CD4-positive, CD25-positive, alpha-beta regulatory T cell (primary cell): ENCODE data around the gene CSF1. TPM values are rescaled to one million over a fixed set of nuclear protein-coding genes. Genes with fewer than 3 reads are reported as not detected.
A peak's percentile ranks its signal among the peaks of the same experiment; 100 is the strongest.

Source experiments
- ATAC-seq, 2 donors: fragments of 150-1000 bp; cut with Tn5 transposase; one replicate each; pipeline ENCODE4 v1.10.0; 2021; ENCODE audit warnings: low read depth in 2 of 2, moderate number of reproducible peaks in 2 of 2, moderate library complexity in 1 of 2
- DNase-seq, 3 donors: peaks; one replicate each; pipeline versions ENCODE4 v3.0.0 to v3.0.0-alpha.2; 2012 to 2022; ENCODE audit warnings: mixed read lengths in 1 of 3
- H3K27ac ChIP-seq: one replicate; pipeline ENCODE4 v1.7.0; 2013; ENCODE audit warnings: mild to moderate bottlenecking, low read length; ENCODE audit not compliant: insufficient read depth, poor library complexity, severe bottlenecking
- H3K27me3 ChIP-seq: one replicate; pipeline ENCODE4 v1.7.0; 2013; ENCODE audit warnings: low read length; ENCODE audit not compliant: control insufficient read depth, insufficient read depth
- H3K36me3 ChIP-seq: one replicate; pipeline ENCODE4 v1.7.0; 2013; ENCODE audit warnings: mild to moderate bottlenecking, low read length, moderate library complexity; ENCODE audit not compliant: control insufficient read depth, insufficient read depth
- H3K4me1 ChIP-seq: 2 replicates; pipeline ENCODE4 v1.7.0; 2013; ENCODE audit warnings: mild to moderate bottlenecking, low read length; ENCODE audit not compliant: insufficient read depth, control insufficient read depth, poor library complexity, severe bottlenecking
- H3K4me3 ChIP-seq: one replicate; pipeline ENCODE4 v1.7.0; 2013; ENCODE audit warnings: low read depth, mild to moderate bottlenecking, low read length, moderate library complexity
- H3K9me3 ChIP-seq, 2 experiments: 1 replicate in 1 of 2; 2 replicates in 1 of 2; pipeline ENCODE4 v1.7.0; 2013; ENCODE audit warnings: low read length in 2 of 2, mild to moderate bottlenecking in 1 of 2, moderate library complexity in 1 of 2; ENCODE audit not compliant: control insufficient read depth in 2 of 2
- H3K27ac Mint-ChIP-seq, 3 donors: one replicate each; pipeline ENCODE4 v1.8.0; 2020 to 2022; ENCODE audit warnings: mild to moderate bottlenecking in 3 of 3, mixed read lengths in 3 of 3, moderate library complexity in 2 of 3
- H3K27me3 Mint-ChIP-seq: one replicate; pipeline ENCODE4 v1.8.0; 2022; ENCODE audit warnings: mild to moderate bottlenecking, mixed read lengths
- H3K36me3 Mint-ChIP-seq: one replicate; pipeline ENCODE4 v1.8.0; 2020; ENCODE audit warnings: mixed read lengths
- H3K4me1 Mint-ChIP-seq, 4 donors: one replicate each; pipeline ENCODE4 v1.8.0; 2020 to 2022; ENCODE audit warnings: mixed read lengths in 4 of 4, mild to moderate bottlenecking in 1 of 4
- H3K4me3 Mint-ChIP-seq, 4 donors: one replicate each; pipeline ENCODE4 v1.8.0; 2020 to 2022; ENCODE audit warnings: mild to moderate bottlenecking in 4 of 4, mixed read lengths in 4 of 4, moderate library complexity in 3 of 4
- H3K9me3 Mint-ChIP-seq, 7 donors: one replicate each; pipeline ENCODE4 v1.8.0; 2020 to 2022; ENCODE audit warnings: mixed read lengths in 7 of 7, mild to moderate bottlenecking in 3 of 7, moderate library complexity in 2 of 7
- polyA plus RNA-seq, 4 donors: library from polyadenylated mRNA; unstranded; fragments of 300-500 nt; fragmentation: Illumina TruSeq; gene quantifications; one replicate each; pipeline ENCODE4 v1.2.3, GENCODE V29; 2021
- total RNA-seq: library from RNA; stranded (reverse); gene quantifications from one replicate; pipeline ENCODE4 v1.2.3, GENCODE V29; 2022

The CSF1 gene
- total and polyA plus RNA-seq, 5 donors from 2014 or later = 12.2 to 28.4 (median 16.5) TPM

- Mint-ChIP-seq H3K4me1 (peaks cover 0 to 29% (median 3%) of the 10 kb centered on the region in 4 donors), H3K9me3 (peaks cover 0 to 1% (median 0%) of the 10 kb centered on the region in 7 donors), H3K36me3 (no peaks in the 10 kb centered on the region), H3K27me3 (no peaks in the 10 kb centered on the region), H3K4me3 (no peak overlapping the region), H3K27ac (peak overlapping the region in 2 of 3 donors; percentile 22 to 62)
- ATAC-seq (peak in 1 of 2 donors; percentile 46), DNase-seq (peak in 1 of 3 donors; percentile 44)
- Histone ChIP-seq H3K27me3 (no peaks in the 10 kb centered on the region), H3K4me1 (peaks cover 12% of the 10 kb centered on the region), H3K4me3 (no peak overlapping the region), H3K9me3 (no peaks in the 10 kb centered on the region), H3K36me3 (no peaks in the 10 kb centered on the region), H3K27ac (no peak overlapping the region)
These were observed 18.7 kb upstream of the CSF1 start for GRCh38 chr1:109891930-109892329.

GRCh38 chr1:109892561-109893368 lies 17.9 kb upstream of the CSF1 start:
- H3K36me3 Mint-ChIP-seq = no peaks in the 10 kb centered on the region
- Histone ChIP-seq H3K27me3 (no peaks in the 10 kb centered on the region), H3K36me3 (no peaks in the 10 kb centered on the region), H3K9me3 (no peaks in the 10 kb centered on the region), H3K4me3 (no peak overlapping the region), H3K27ac (no peak overlapping the region), H3K4me1 (peaks cover 12% of the 10 kb centered on the region)
- no peak for ATAC-seq
- no peaks in the 10 kb centered on the region for H3K27me3 Mint-ChIP-seq
- peaks cover 0 to 1% (median 0%) of the 10 kb centered on the region in 7 donors for H3K9me3 Mint-ChIP-seq
- peaks cover 0 to 29% (median 3%) of the 10 kb centered on the region in 4 donors for H3K4me1 Mint-ChIP-seq
- no peak overlapping the region for H3K4me3 Mint-ChIP-seq
- no peak for DNase-seq
- peak overlapping the region in 1 of 3 donors; percentile 62 for H3K27ac Mint-ChIP-seq

GRCh38 chr1:109893532-109894171 lies 17.0 kb upstream of the CSF1 start:
- Histone ChIP-seq H3K36me3 (no peaks in the 10 kb centered on the region), H3K9me3 (no peaks in the 10 kb centered on the region), H3K27me3 (no peaks in the 10 kb centered on the region), H3K4me3 (no peak overlapping the region), H3K27ac (no peak overlapping the region), H3K4me1 (peaks cover 12% of the 10 kb centered on the region)
- H3K27ac Mint-ChIP-seq = no peak overlapping the region
- H3K27me3 Mint-ChIP-seq = no peaks in the 10 kb centered on the region
- H3K4me3 Mint-ChIP-seq = no peak overlapping the region
- ATAC-seq (no peak), DNase-seq (no peak)
- no peaks in the 10 kb centered on the region for H3K36me3 Mint-ChIP-seq
- H3K9me3 Mint-ChIP-seq = peaks cover 0 to 1% (median 0%) of the 10 kb centered on the region in 7 donors
- H3K4me1 Mint-ChIP-seq = peaks cover 0 to 29% (median 3%) of the 10 kb centered on the region in 4 donors

- Mint-ChIP-seq H3K9me3 (no peaks in the 10 kb centered on the region), H3K4me3 (no peak overlapping the region), H3K27ac (no peak overlapping the region), H3K27me3 (no peaks in the 10 kb centered on the region), H3K36me3 (no peaks in the 10 kb centered on the region), H3K4me1 (peaks cover 0 to 27% (median 3%) of the 10 kb centered on the region in 4 donors)
- H3K36me3 ChIP-seq = no peaks in the 10 kb centered on the region
- no peak for DNase-seq
- H3K27ac ChIP-seq = no peak overlapping the region
- ATAC-seq = no peak
- H3K4me1 ChIP-seq = peaks cover 12% of the 10 kb centered on the region
- no peak overlapping the region for H3K4me3 ChIP-seq
- no peaks in the 10 kb centered on the region for H3K9me3 ChIP-seq
- no peaks in the 10 kb centered on the region for H3K27me3 ChIP-seq
These were observed 15.6 kb upstream of the CSF1 start for GRCh38 chr1:109894823-109895719.

GRCh38 chr1:109895720-109896504 lies 14.7 kb upstream of the CSF1 start:
- H3K27ac Mint-ChIP-seq = peak overlapping the region in 1 of 3 donors; percentile 93
- no peaks in the 10 kb centered on the region for H3K27me3 Mint-ChIP-seq
- Histone ChIP-seq H3K27ac (no peak overlapping the region), H3K9me3 (no peaks in the 10 kb centered on the region), H3K27me3 (no peaks in the 10 kb centered on the region), H3K4me3 (no peak overlapping the region), H3K36me3 (no peaks in the 10 kb centered on the region), H3K4me1 (peaks cover 12% of the 10 kb centered on the region)
- ATAC-seq = peak in 1 of 2 donors; percentile 26
- peaks cover 0 to 23% (median 1%) of the 10 kb centered on the region in 4 donors for H3K4me1 Mint-ChIP-seq
- H3K4me3 Mint-ChIP-seq = no peak overlapping the region
- no peak for DNase-seq
- H3K9me3 Mint-ChIP-seq = no peaks in the 10 kb centered on the region
- H3K36me3 Mint-ChIP-seq = no peaks in the 10 kb centered on the region

- Mint-ChIP-seq H3K27ac (no peak overlapping the region), H3K36me3 (no peaks in the 10 kb centered on the region), H3K9me3 (no peaks in the 10 kb centered on the region), H3K4me3 (no peak overlapping the region), H3K4me1 (peaks cover 0 to 18% (median under 1%) of the 10 kb centered on the region in 4 donors), H3K27me3 (no peaks in the 10 kb centered on the region)
- Histone ChIP-seq H3K9me3 (no peaks in the 10 kb centered on the region), H3K27me3 (no peaks in the 10 kb centered on the region), H3K4me1 (peaks cover 12% of the 10 kb centered on the region), H3K4me3 (no peak overlapping the region), H3K36me3 (no peaks in the 10 kb centered on the region), H3K27ac (no peak overlapping the region)
- DNase-seq (no peak), ATAC-seq (no peak)
These were observed 14.0 kb upstream of the CSF1 start for GRCh38 chr1:109896681-109897080.
